Stomach (tissue), 9 donors: Measurements from ENCODE around the gene DYNLT2. TPM values are rescaled to one million over a fixed set of nuclear protein-coding genes. Genes with fewer than 3 reads are reported as not detected.

ENCODE experiments used
- DNase-seq, 2 donors: peaks; one replicate each; pipeline versions ENCODE4 v3.0.0 to v3.0.0-alpha.2; 2013 to 2019
- H3K27ac ChIP-seq, 5 donors: fragments of 200-600 bp in 4 of 5; sonication (generic) in 4 of 5; one replicate each; pipeline ENCODE4 v1.5.1; 2013 to 2019; ENCODE audit warnings: mild to moderate bottlenecking in 1 of 5, moderate library complexity in 1 of 5
- H3K27me3 ChIP-seq, 3 donors: fragments of 200-600 bp; sonication (generic); one replicate each; pipeline ENCODE4 v1.5.1; 2017 to 2019; ENCODE audit warnings: mixed run types in 1 of 3
- H3K36me3 ChIP-seq, 4 donors: fragments of 200-600 bp; sonication (generic); 1 replicate in 3 of 4; 2 replicates in 1 of 4; pipeline ENCODE4 v1.5.1; 2016 to 2019
- H3K4me1 ChIP-seq, 4 donors: fragments of 200-600 bp; sonication (generic); one replicate each; pipeline ENCODE4 v1.5.1; 2016 to 2019
- H3K4me3 ChIP-seq, 4 donors: fragments of 200-600 bp; sonication (generic) in 3 of 4; one replicate each; pipeline ENCODE4 v1.5.1; 2016 to 2019; ENCODE audit warnings: mild to moderate bottlenecking in 1 of 4
- H3K9me3 ChIP-seq, 4 donors: fragments of 200-600 bp; sonication (generic); one replicate each; pipeline ENCODE4 v1.5.1; 2016 to 2019
- CTCF ChIP-seq, 7 experiments: fragments of 450-650 bp in 4 of 7; fragments of 200-600 bp in 3 of 7; sonication (generic) in 3 of 7; IDR thresholded peaks; one replicate each; pipeline ENCODE4 v1.5.1; 2016 to 2019; ENCODE audit warnings: antibody characterized with exemption in 7 of 7, control low read depth in 2 of 7, mild to moderate bottlenecking in 1 of 7
- EP300 ChIP-seq: sonication (generic); formaldehyde crosslinking; IDR thresholded peaks from one replicate; pipeline ENCODE4 v1.6.1; 2017; ENCODE audit warnings: antibody characterized with exemption
- POLR2A ChIP-seq, 4 donors: fragments of 450-650 bp; IDR thresholded peaks; one replicate each; pipeline ENCODE4 v1.6.1; 2016; ENCODE audit warnings: antibody characterized with exemption in 4 of 4, control low read depth in 2 of 4, mild to moderate bottlenecking in 1 of 4, moderate library complexity in 1 of 4
- POLR2AphosphoS5 ChIP-seq, 3 donors: sonication (generic); formaldehyde crosslinking; IDR thresholded peaks; one replicate each; pipeline ENCODE4 v1.6.1; 2016; ENCODE audit warnings: antibody characterized with exemption in 3 of 3
- WGBS, 5 donors: extraction: QIAGEN DNeasy Blood & Tissue Kit in 3 of 5; methylation state at CpG; one replicate each; pipeline versions ENCODE4 v1.1.5 to v1.1.7; 2013 to 2018; 5-methylcytosine and 5-hydroxymethylcytosine counted together
- intact Hi-C: fragments of 100-400 bp; cut with DNase I; formaldehyde crosslinking; loops from one replicate; pipeline ENCODE4 v1.15.1; 2023; ENCODE audit warnings: low total_unique reads
- polyA plus RNA-seq, 3 donors: library from polyadenylated mRNA; stranded (reverse); fragments of 200-250 nt; gene quantifications; one replicate each; pipeline ENCODE4 v1.2.3, GENCODE V29; 2013
- total RNA-seq, 5 donors: library from RNA; depleted of rRNA; stranded (reverse); fragments of >200 nt; gene quantifications; one replicate each; pipeline versions ENCODE4 v1.1.0 to v1.2.3, GENCODE V29; 2014 to 2016
- donor health status: healthy with polysubstance abuse.
- donor health status: Bipolar disorder and iron deficiency.
- donor health status: healthy.

The DYNLT2 gene
- total and polyA plus RNA-seq, 8 donors = 0.46 to 5.3 (median 1.8) TPM; not detected in 2

- H3K27ac ChIP-seq = no peak overlapping the region
- H3K27me3 ChIP-seq = no peaks in the 10 kb centered on the region
- no peak overlapping the region for H3K4me3 ChIP-seq
- H3K36me3 ChIP-seq = peaks cover 36 to 86% (median 79%) of the 10 kb centered on the region in 4 donors
- 90 to 95% (median 92%) methylated on average over 9 of the region's 9 CpGs for WGBS, 5 donors
- peaks cover 0 to 14% (median 6%) of the 10 kb centered on the region in 4 donors for H3K4me1 ChIP-seq
- intact Hi-C loops = no loop called here
- no peak for TF ChIP-seq EP300
- TF ChIP-seq POLR2AphosphoS5 (IDR thresholded peaks at IDR 0.05) = no peak
- TF ChIP-seq POLR2A (IDR thresholded peaks at IDR 0.05) = no peak
- no peak for TF ChIP-seq CTCF (IDR thresholded peaks at IDR 0.05)
- H3K9me3 ChIP-seq = no peaks in the 10 kb centered on the region
- DNase-seq = no peak
Observed at GRCh38 chr6:169714595-169714994, 36.8 kb downstream of the DYNLT2 start.

GRCh38 chr6:169714178-169714577, 37.2 kb downstream of the DYNLT2 start:
- DNase-seq = no peak
- Histone ChIP-seq H3K4me1 (peaks cover 0 to 10% (median 5%) of the 10 kb centered on the region in 4 donors), H3K36me3 (peaks cover 36 to 90% (median 83%) of the 10 kb centered on the region in 4 donors), H3K9me3 (no peaks in the 10 kb centered on the region), H3K27me3 (no peaks in the 10 kb centered on the region), H3K4me3 (no peak overlapping the region), H3K27ac (no peak overlapping the region)
- TF ChIP-seq CTCF (IDR thresholded peaks at IDR 0.05) (no peak), EP300 (no peak), POLR2AphosphoS5 (IDR thresholded peaks at IDR 0.05) (no peak), POLR2A (IDR thresholded peaks at IDR 0.05) (no peak)
- WGBS, 5 donors = 96 to 100% (median 98%) methylated on average over 2 of the region's 2 CpGs
- intact Hi-C loops = no loop called here

DNA sequence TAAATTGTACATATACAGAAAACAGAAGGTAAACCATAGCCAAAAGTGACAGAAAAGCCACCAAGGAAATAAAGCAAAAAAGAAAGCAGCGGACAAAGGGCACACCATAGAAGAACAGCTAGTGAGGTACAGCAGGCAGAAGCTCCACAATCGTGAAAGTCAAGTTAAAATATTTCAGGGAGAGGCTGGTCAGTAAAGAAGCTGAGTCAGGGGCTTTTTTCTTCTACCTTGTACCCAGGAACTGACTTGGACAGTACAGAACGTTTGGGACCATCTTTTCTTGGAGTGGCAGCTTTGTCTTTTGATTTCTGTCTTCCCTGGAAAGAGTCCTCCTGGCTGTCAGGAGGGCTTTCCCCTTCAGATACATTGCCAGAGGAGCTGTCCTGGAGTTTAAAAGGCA, 41.4 kb downstream of the DYNLT2 start:
- WGBS, 5 donors = 71 to 87% (median 83%) methylated on average over 3 of the region's 3 CpGs
- intact Hi-C loops = no loop called here
- H3K36me3 ChIP-seq = peaks cover 23 to 81% (median 77%) of the 10 kb centered on the region in 4 donors

DNA sequence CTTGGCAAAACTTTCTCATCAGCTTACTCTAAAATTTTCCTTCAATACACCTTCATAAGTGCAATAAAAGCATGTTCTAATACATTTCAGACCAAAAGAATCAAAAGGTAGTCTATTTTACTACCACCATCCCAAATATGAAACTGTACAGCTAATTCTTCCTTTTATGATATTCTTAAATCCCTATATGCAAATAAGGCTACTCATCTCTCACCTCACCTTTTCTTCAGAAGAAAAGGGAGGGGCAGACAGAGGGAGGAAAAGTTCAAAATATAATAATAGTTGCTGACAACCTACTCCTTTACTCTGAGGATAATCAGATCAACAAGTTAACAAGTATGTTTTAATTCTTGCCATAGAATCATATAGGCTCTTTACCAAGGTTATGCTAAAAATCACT, 42.1 kb downstream of the DYNLT2 start:
- no peak overlapping the region for H3K27ac ChIP-seq
- H3K36me3 ChIP-seq = peaks cover 20 to 77% (median 75%) of the 10 kb centered on the region in 4 donors
- H3K27me3 ChIP-seq = no peaks in the 10 kb centered on the region
- H3K9me3 ChIP-seq = no peaks in the 10 kb centered on the region
- no peak for DNase-seq
- H3K4me3 ChIP-seq = no peak overlapping the region
- intact Hi-C loops = no loop called here
- peaks cover 2 to 17% (median 13%) of the 10 kb centered on the region in 4 donors for H3K4me1 ChIP-seq
- TF ChIP-seq EP300 = no peak
- no peak for TF ChIP-seq POLR2AphosphoS5 (IDR thresholded peaks at IDR 0.05)
- no peak for TF ChIP-seq CTCF (IDR thresholded peaks at IDR 0.05)
- TF ChIP-seq POLR2A (IDR thresholded peaks at IDR 0.05) = no peak

More for the DNA sequence above, 41.4 kb downstream of the DYNLT2 start:
- no peak overlapping the region for H3K4me3 ChIP-seq
- peaks cover 0 to 10% (median 5%) of the 10 kb centered on the region in 4 donors for H3K4me1 ChIP-seq
- no peaks in the 10 kb centered on the region for H3K27me3 ChIP-seq
- TF ChIP-seq EP300 (no peak), POLR2A (IDR thresholded peaks at IDR 0.05) (no peak), CTCF (IDR thresholded peaks at IDR 0.05) (no peak), POLR2AphosphoS5 (IDR thresholded peaks at IDR 0.05) (no peak)
- no peaks in the 10 kb centered on the region for H3K9me3 ChIP-seq
- DNase-seq = no peak
- H3K27ac ChIP-seq = no peak overlapping the region
